ENCODE results near the gene ARID2. TPM values are rescaled to one million over a fixed set of nuclear protein-coding genes. Genes with fewer than 3 reads are reported as not detected.

ARID2 gene
- total and polyA plus RNA-seq, 2 of the 4 experiments (the other 2 are of a cell fraction) = 5.4 to 28.1 TPM

DNA sequence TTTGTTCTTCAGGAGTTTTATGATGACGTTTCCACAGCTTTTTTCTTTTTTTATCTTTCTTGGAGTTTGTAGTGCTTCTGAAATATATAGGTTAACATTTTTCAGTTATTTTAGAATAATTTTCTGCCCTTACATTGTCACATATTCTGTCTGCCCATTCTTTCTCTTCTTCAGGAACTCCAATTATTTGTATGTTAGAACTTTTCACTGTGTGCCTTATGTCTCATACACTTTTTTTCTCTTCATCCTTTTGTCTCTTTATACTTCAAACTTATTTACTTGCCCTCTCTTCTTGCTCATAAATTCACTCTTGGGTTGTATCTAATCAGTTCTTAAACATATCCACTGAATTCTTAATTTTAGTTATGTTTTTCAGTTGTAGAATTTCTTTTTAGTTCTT, 105.3 kb downstream of the ARID2 start:
- POLR2A ChIA-PET (ENCODE audit: unreplicated experiment) = no interaction called here
- no peak for TF ChIP-seq CHD1 (IDR thresholded peaks at IDR 0.05; ENCODE audit: low read depth, low read length)
- TF ChIP-seq MAFK (IDR thresholded peaks at IDR 0.05; ENCODE audit: low read depth, low read length) = no peak
- TF ChIP-seq POLR2A (IDR thresholded peaks at IDR 0.05; ENCODE audit: low read depth, low read length) = no peak
- TF ChIP-seq MXI1 (IDR thresholded peaks at IDR 0.05; ENCODE audit: borderline replicate concordance, low read depth, low read length) = no peak
- TF ChIP-seq SMC3 (IDR thresholded peaks at IDR 0.05; ENCODE audit: low read depth, low read length) = no peak
- TF ChIP-seq RFX5 (IDR thresholded peaks at IDR 0.05; ENCODE audit: low read depth, low read length) = no peak
- no peak for TF ChIP-seq MAZ (IDR thresholded peaks at IDR 0.05; ENCODE audit: borderline replicate concordance, low read depth, low read length)
- TF ChIP-seq NFE2L2 (IDR thresholded peaks at IDR 0.05; ENCODE audit: low read depth, low read length) = no peak
- TF ChIP-seq ELK1 (IDR thresholded peaks at IDR 0.05; ENCODE audit: borderline replicate concordance, low read depth, low read length) = no peak
- no peak for TF ChIP-seq CEBPB (IDR thresholded peaks at IDR 0.05; ENCODE audit: low read depth, low read length)
- TF ChIP-seq BHLHE40 (IDR thresholded peaks at IDR 0.05; ENCODE audit: low read depth, low read length) = no peak
- no peak for TF ChIP-seq CTCF (conservative IDR thresholded peaks at IDR 0.05; ENCODE audit: low read depth, low read length)
- TF ChIP-seq, protein P1, sequence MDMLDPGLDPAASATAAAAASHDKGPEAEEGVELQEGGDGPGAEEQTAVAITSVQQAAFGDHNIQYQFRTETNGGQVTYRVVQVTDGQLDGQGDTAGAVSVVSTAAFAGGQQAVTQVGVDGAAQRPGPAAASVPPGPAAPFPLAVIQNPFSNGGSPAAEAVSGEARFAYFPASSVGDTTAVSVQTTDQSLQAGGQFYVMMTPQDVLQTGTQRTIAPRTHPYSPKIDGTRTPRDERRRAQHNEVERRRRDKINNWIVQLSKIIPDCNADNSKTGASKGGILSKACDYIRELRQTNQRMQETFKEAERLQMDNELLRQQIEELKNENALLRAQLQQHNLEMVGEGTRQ (IDR thresholded peaks at IDR 0.05; ENCODE audit: low read depth, low read length) = no peak
- TF ChIP-seq RCOR1 (IDR thresholded peaks at IDR 0.05; ENCODE audit: insufficient replicate concordance, low read length) = no peak
- TF ChIP-seq FOS (IDR thresholded peaks at IDR 0.05; ENCODE audit: low read depth, low read length) = no peak
- TF ChIP-seq RAD21 (IDR thresholded peaks at IDR 0.05; ENCODE audit: low read length) = no peak
- Histone ChIP-seq H3K9me1 (ENCODE audit: insufficient read depth, low read length) (no peaks in the 10 kb centered on the region; the same call in 1 of the 2 replicates), H3K4me3 (ENCODE audit: insufficient read depth, low read depth, low read length) (no peak overlapping the region), H4K5ac (ENCODE audit: low read depth, low read length) (no peak overlapping the region), H3K9ac (ENCODE audit: low read depth, low read length) (no peak overlapping the region), H2AK5ac (ENCODE audit: low read depth, low read length) (no peak overlapping the region), H3K14ac (replicated peaks; ENCODE audit: low read depth, low read length) (no peak overlapping the region), H3K4me2 (ENCODE audit: low read depth, low read length) (no peak overlapping the region), H3K27me3 (ENCODE audit: control insufficient read depth, insufficient read depth, low read length) (no peaks in the 10 kb centered on the region), H2BK15ac (ENCODE audit: low read depth, low read length) (no peak overlapping the region), H3K36me3 (ENCODE audit: control insufficient read depth, insufficient read depth, low read length) (peaks cover 9% of the 10 kb centered on the region), H3K4me1 (ENCODE audit: control insufficient read depth, insufficient read depth, low read length) (no peaks in the 10 kb centered on the region), H3K79me1 (ENCODE audit: low read depth in 1 of 2, low read length in 2 of 2) (peaks cover 2 to 3% of the 10 kb centered on the region in 2 experiments; a peak in 1 of 4 replicates), H2BK20ac (ENCODE audit: low read depth, low read length) (no peak overlapping the region), H3K9me3 (ENCODE audit: control insufficient read depth, insufficient read depth, low read length) (no peaks in the 10 kb centered on the region), H3K27ac (ENCODE audit: insufficient read depth, low read length) (no peak overlapping the region), H4K20me1 (ENCODE audit: insufficient read depth, low read length) (no peaks in the 10 kb centered on the region), H3K23ac (ENCODE audit: low read depth, low read length) (no peak overlapping the region), H2AFZ (replicated peaks; ENCODE audit: low read length, poor library complexity) (no peak overlapping the region), H4K8ac (ENCODE audit: low read depth in 2 of 2, low read length in 2 of 2) (no peak overlapping the region), H2BK5ac (ENCODE audit: low read depth, low read length, poor library complexity, severe bottlenecking) (no peak overlapping the region), H3K56ac (ENCODE audit: extremely low read depth, insufficient read depth, low read length) (no peak overlapping the region), H2BK120ac (ENCODE audit: low read depth, low read length) (no peak overlapping the region), H2AK9ac (replicated peaks; ENCODE audit: low read depth, low read length, poor library complexity) (no peak overlapping the region), H4K91ac (ENCODE audit: insufficient read depth, low read depth, low read length) (no peak overlapping the region), H3K4ac (ENCODE audit: low read depth, low read length) (no peak overlapping the region), H3K18ac (ENCODE audit: low read depth, low read length) (no peak overlapping the region)
- DNase-seq (no peak), ATAC-seq (ENCODE audit: low read depth) (no peak)
- intact Hi-C loops (cut with micrococcal nuclease) (no loop called here), dilution Hi-C loops (cut with HindIII; ENCODE audit: low sequenced_read_pairs, unreplicated experiment) (no loop called here), in situ Hi-C loops (cut with MboI; ENCODE audit: low sequenced_read_pairs) (no loop called here)
- CTCF ChIA-PET = no interaction called here
- WGBS, 2 experiments (ENCODE audit: extremely low coverage in 2 of 2, insufficient read length in 1 of 2) = no CpG with 5 or more reads among the region's 1 CpG
- no TSS peak for BruUV-seq (replicated peaks)
